GM21367 (cell line): ENCODE measurements around the gene FASN.

Source experiments
- ATAC-seq: cut with Tn5 transposase; IDR thresholded peaks from one replicate; pipeline ENCODE4 v1.9.1; 2021; ENCODE audit not compliant: unreplicated experiment

FASN gene

DNA sequence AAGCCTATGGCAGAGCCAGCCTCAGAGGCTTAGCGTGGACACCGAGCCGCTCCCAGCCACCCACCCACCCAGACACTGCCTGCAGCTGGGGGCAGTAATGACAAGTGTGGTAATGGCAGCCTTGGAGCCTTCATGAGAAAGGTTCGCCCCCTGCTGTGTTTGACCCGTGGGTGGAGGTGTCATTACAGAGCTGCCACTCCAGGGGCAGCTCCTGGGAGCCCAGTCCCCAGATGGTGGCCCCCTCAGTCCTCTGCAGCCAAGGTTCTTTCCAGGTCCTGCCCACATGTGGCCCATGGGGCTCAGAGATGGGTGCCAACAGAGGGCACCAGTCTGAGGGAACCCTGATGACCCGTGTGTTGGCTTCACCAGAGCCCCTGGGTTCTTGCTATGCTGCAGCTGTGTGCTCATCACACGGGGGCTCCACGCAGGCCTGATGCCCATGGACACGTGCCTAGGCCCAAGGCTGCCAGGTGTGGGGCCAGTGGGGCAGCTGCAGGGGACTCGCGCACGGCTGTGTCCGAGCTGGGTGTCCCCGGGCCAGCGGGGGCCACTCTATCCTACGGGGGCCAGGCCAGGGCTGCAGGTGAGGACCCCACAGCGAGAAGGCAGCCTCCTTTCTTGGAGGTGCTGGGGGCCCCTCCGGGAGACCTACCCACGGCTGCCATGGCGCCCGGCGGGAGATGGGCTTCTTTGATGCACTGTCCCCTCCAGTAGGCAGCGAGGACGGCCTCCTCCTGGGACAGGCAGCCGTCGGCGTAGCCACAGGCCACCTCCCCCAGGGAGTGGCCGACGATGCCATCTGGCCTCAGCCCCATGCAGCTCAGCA is 8.1 kb downstream of the FASN start:
- no peak for ATAC-seq

DNA sequence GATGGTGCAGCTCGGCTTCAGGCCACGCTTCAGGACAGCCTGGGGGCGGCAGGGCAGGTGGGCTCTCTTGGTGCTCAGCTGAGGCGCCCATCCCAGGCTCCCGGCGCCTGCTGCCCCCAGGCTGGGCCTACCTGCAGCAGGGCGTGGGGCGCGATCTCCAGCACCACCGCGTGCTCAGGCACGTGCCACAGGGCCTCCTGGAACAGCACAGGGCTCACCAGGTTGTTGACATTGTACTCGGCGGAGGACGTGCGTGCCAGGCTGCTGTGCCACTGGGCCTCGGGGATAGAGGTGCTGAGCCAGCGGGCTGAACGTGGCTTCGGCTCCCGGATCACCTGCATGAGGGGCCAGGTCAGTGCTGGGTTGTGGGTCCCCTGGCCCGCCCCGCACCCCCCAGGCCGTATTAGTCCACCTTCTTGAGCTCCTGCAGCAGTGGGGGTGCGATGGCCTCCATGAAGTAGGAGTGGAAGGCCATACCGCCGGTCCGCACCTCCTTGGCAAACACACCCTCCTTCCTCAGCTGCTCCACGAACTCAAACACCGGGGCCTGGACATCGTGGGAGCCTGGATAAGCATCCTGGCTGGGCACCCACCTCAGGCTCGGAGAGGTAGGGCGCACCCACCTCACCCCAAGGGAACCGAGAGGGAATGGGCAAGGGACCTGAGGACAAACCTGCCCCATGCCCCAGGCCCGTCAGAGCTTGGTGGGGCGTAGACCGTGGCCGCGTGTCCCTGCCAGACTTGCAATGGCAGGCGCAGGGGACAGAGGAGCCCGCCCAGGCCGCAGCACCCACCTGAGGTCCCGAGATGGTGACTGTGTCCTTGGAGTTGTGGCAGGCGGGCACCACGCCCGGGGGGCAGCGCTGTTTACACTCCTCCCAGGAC is 9.0 kb downstream of the FASN start:
- ATAC-seq: no peak

DNA sequence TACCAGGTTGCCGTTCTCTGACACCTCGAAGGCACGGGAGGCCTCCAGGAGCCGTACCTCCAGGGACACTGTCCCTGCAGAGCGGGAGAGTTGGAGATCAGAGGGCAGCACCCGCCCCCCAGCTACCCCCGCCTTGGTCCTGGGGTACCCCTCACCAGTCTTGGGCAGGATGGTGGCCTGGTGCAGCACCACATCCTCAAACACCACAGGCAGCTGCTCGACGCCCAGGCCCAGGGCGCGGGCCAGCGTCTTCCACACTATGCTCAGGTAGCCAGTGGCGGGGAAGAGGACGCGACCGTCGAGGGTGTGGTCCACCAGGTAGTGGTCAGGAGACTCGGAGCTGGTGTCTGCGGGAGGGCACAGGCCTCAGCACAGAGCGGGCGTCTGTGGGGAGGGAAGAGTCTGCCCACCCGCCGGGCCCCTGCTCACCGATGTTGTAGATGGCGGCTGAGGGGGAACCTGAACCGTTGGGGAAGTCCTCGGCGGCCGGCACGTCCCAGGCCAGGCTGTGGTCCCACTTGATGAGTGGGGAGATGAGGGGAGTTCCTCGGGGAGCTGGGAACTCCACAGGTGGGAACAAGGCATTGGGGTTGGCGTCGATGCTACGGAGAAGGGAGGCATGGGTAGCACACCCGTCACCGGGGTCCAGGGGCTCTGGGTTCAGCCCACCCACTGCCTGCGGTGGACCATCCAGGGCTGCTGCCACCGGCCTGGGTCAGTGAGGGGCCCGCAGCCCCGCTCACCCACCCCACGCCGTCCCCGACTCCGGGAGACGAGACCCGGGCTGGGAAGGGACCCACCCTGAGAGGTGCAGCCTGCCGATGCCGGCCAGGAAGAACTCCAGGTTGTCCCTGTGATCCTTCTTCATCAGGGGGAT is 9.8 kb downstream of the FASN start:
- no peak for ATAC-seq

DNA sequence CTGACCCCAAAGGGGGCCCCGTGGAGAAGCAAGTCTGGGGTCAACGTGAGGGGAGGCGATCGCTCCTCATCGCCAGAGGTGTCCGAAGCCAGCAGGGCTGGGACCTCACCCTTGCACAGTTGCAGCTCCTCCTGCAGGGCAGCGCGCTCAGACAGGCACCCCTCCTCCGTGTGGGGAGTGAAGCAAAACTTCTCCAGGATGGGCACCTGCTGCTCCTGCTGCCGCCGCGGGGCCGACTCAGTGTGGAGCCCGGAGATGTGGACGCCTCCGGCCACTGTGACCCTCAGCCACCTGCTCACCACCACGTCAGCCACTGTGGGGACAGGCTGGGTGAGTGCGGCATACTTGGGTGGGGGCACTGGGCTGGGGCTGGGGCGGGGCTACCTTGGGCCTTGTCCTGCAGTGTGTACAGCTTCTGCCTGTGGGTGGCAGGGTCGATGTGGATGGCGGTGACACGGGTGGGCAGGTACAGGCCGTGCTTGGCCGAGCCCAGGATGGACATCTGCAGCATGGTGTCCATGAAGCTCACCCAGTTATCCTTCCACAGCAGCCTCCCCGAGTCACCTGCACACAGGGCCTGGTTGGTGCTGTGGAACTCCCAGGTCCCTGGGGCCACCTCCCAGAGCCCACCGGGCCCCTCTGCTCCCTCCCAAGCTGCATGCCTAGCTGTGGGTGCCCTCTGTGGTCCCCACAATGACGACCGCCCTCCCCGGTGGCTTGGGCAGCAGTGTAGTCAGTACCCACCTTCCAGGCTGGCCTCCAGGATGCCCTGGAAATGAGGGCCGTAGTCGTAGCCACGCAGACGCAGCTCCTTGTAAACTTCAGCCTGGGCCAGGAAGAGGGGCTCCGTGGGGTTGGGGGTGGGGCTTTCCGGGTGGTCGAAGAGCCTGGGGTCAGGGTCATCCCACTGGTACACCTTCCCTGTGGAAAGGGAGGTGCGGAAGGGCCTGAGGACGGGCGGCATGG is 10.8 kb downstream of the FASN start:
- no peak for ATAC-seq

DNA sequence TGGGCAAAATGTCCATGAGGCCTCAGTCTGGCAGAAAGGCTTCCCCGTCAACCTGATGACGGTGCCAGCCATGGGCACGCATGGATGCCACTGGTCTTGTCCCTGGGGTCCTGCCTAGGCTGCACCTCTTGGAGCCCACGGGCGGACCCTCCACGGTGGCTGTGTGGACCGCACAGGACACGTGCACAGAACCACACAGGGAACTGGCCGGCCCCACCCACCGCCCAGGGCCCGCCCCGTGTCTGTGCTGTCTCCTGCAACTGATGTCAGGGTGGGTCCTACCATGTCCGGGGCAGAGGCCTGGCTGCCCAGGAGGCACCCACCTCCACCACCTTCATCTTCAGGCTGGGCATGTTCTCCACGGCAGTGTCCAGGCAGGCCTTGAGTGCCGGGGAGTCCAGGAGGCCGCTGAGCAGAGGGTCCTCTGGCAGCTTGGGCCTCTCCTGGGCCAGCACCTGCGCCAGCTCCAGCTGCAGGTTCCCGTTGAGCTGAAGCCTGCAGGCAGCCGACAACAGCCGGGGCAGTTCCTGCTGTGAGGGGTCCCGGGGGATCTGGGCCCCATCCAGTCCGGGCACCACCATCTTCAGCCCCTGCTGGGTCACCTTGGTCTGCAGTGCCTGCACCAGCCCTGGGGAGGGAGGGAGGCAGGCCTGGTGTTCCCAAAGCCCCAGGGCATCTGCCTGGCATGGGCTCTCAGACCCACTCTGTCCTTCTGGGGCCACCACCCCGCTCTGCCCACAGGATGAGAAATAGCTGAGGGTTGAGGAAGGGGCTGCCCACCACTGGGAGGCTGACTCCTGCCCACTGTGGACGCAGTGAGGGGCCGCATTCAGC is 11.9 kb downstream of the FASN start:
- ATAC-seq: no peak

DNA sequence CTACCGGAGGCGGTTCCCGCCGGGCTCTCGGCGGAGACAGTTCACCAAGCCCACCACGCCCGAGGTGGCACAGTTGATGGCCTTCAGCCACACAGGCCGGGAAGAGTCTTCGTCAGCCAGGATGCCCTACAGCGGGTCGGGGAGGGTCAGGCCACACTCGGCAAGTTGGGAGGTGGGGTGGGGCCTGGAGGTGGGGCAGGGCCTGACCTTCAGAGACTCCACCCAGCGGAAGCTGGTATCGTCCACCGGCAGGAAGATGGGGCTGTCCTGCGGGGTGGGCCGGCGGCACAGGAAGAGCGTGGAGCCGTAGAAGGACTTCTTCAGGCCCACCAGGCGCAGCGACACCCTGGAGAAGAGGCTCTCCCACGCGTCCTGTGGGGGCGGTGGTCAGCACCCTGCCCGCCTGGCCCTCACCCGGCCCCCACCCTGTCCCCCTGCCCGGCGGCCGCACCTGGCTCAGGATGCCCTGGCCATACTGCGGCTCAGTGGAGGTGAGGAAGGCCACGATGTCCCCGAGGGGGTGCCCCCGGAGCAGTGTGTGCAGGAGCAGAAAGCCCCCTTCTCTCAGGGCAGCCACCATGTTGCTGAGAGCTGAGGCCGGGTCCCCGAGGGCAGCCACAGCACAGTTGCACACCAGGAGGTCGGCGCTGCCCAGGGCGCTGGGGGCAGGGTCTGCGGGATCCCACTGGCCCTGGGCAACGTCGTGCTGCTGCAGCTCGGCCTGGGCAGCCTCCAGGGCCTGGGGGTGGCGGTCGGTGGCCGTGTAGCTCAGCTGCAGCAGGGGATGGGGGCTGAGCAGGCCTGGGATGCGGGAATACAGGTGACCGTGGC is 12.8 kb downstream of the FASN start:
- no peak for ATAC-seq

DNA sequence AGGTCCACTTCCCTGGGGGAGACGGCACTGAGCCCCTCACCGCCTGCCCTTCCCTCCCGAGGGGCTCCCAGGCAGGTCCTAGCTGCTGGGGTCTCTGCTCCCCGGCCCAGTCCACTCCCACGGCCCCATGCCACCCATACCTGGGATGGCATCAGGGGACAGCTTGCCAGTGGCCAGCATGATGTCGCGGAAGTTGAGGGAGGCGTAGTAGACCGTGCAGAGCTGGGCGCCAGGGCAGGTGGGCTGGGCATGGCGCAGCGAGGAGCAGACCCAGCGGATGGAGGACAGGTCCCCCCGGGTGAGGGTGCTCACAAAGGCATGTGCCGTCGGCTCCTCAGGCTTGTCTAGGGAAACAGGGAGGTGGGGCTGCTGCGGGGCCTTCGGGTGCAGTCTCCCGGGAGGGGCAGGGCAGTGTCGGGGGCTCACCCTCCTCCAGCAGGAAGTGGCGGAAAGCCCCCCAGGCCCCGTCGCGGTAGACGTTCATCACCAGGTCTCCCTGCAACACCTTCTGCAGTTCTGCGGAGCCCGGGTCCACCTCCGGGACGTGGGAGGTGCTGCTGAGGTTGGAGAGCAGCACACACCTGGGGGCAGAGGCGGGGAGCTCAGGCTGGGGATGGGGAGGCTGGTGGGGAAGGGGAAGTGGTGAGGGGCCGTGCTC is 13.5 kb downstream of the FASN start:
- ATAC-seq: no peak

DNA sequence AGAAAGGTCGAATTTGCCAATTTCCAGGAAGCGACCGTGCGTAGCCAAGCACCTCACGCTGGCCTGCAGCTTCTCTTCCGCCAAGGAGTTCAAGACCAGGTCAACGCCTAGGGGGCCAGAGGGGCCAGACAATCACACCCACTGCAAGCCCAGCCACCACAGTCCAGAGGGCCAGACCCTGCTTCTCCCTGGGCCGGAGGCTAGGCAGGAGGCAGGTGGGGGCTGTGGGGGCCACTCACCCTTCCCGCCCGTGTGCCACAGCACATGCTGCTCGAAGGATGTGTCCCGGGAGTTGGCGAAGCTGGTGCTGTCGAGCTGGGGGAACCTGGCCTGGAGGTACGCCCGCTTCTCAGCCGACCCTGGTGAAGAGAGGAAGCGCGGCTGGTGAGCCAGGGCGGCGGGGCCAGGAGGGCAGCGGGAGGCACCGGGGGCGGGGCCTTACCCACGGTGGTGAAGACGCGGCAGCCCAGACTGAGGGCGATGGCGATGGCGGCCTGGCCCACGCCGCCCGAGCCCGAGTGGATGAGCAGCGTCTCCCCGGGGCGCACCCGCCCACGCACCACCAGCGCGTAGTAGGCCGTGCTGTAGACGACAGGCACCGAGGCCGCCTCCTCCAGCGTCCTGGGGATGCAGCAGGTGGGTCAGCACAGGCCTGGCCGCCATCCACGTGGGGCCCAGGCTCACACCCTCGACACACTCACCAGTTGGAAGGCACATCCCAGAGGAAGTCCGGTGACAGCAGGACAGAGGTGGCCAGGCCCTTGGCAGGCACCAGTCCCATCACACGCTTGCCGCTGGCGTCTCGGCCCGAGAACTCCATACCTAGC is 14.3 kb downstream of the FASN start:
- no peak for ATAC-seq

DNA sequence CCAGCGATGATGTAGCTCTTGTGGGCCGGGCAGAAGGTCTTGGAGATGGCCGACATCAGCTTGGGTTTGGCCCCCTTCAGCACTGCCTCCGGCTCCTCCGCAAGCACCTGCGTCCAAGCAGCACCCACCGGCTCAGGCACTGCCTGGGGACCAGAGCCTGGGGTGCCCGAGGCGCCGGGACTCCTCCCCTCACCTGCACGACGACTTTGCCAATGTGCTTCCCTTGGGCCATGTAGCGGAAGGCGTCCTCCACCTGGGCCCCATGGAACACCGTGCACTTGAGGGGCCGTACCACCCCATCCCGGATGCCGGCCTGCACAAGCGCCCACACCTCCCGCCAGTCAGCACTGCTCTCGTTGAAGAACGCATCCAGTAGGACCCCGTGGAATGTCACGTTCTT is 15.0 kb downstream of the FASN start:
- no peak for ATAC-seq

DNA sequence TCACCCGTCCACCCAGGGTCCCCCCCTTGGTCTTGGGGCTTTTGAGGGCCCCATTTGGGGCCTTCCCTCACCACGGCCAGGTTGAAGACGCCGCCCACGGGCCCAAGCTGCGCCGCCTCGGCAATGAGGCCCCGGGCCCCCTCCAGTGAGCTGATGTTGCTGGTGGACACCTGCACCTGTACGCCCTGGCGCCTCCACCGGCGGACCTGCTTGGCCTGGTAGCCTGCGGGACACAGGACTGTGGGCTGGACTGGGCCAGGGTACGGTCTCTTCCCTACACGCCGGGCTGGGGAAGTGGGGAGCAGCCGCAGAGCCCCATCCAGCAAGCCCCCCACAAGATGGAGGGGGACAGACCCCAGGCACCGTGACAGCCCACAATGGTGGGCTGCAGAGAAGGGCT is 15.6 kb downstream of the FASN start:
- no peak for ATAC-seq

DNA sequence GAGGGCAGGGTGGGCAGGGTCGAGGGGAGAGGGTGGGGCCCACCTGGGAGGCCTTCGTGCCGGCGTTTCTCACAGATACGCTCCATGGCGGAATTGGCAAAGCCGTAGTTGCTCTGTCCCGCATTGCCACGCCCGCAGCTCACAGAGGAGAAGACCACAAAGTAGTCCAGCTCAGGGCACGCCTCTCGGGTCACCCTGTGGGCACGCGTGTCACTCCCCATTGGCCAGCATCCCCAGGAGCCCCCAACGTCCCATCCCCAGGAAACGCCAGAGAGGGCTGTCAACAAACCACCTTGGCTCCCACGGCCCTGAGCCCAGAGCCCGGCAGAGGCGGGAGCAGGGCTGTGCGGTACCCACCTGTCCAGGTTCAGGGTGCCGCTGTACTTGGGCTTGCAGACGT is 16.1 kb downstream of the FASN start:
- no peak for ATAC-seq

DNA sequence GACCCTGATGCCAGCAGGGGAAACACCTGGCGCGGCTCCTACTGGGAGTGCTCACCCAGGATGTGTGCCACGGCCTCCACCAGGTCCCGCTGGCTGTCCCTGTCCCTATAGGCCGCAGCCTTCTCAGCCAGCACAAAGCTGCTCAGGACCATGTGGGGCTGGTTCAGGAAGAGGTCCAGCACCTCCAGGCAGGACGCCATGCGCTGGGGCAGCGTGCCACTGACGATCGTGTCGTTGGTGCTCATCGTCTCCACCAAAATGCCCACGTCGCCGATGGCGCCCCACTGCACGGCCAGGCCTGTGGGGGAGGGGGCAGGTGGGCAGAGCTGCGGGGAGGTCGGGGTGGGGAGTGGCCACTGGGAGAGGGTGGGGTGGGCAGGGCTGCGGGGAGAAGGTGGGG is 16.5 kb downstream of the FASN start:
- ATAC-seq: no peak

DNA sequence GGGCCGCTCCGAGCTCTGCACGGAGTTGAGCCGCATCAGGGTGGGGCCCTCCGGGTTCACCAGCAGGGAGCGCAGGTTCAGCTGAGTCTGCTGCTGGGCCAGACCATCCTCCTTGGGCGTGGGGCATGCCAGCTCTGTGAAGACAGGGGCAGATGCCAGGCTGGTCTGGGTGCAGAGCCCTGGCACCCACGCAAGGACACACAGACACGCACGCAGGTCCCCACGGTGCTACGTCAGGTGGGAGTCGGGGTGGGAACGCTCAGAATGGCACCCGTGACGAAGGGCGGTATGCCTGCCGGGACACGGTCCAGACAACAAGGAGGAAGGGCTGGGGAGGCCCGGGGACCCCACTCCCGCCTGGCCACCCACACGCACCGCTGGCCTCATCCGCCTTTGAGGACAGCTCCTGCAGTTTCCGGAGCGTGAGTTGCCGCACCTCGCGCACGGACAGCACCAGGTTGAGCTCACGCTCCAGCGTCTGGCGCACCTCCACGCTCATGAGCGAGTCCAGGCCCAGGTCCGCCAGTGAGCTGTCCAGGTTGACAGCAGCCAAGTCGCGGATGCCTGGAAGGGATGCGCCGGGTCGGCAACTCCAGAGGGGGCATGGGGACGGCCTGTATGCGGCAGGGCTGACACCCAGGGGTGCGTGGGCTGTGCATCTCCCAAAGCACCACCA is 17.1 kb downstream of the FASN start:
- no peak for ATAC-seq

DNA sequence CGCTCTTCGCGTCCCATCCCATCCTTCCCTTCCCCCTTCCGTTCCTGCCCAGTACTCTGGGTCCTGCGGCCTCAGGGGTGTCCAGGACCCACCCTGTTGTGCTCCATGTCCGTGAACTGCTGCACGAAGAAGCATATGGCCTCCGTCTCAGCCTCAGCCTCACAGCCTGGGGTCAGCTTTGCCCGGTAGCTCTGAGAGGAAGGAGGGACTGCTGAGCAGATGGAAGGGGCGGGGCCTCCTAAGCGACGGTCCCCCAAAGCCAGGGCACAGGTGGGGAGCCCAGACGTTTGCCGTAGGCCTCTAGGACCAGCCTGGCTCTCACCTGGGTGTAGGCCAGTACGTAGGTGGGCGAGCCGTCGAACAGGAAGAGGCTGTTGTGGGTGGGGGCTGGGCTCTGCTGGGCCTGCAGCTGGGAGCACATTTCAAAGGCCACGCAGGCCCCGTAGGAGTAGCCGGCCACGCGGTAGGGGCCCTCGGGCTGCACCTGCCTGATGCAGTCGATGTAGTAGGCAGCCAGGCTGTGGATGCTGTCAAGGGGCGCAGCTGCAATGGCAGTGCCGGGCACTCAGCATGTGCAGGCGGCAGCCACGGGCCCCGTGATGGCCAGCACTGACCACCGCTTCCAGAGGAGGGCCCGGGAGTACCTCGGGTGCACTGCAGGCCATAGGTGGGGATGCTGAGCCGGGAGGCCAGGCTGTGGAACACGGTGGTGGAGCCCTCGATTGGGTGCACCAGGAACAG is 17.8 kb downstream of the FASN start:
- no peak for ATAC-seq

DNA sequence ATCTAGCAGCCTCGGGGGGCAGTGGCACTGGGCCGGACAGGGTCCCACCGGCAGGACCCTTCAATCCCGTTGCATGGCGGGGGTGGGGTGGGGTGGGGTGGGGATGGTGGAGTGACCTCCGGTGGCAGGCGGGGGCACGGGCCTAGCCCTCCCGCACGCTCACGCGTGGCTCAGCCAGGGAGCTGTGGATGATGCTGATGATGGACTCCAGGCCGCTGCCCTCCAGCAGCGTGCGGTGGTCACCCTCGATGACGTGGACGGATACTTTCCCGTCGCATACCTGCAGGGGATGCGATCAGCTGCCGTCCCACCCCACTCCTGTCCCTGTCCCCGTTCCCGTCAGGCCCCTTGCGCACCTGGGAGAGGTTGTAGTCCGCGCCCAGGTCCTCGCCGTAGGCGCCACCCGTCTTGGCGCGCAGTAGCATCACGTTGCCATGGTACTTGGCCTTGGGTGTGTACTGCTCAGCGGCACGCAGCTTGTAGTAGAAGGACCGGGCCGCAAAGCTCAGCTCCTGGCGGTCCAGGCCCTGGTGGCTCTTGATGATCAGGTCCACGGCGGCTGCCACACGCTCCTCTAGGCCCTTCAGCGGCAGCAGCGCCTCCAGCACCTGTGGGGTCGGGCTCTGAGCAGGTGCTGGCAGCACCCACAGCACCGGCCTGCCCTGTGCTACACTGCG is 18.9 kb downstream of the FASN start:
- ATAC-seq: no peak
